Activated CD4-positive, alpha-beta T cell treated with anti-CD3 and anti-CD28 coated beads for 36 hours (primary cell): Measurements from ENCODE around the gene CHD2. TPM values are rescaled to one million over a fixed set of nuclear protein-coding genes. Genes with fewer than 3 reads are reported as not detected.

Experiments used
- ATAC-seq: fragments of 200-7000 bp; cut with Tn5 transposase; one replicate; pipeline ENCODE4 v1.10.0; 2021; ENCODE audit warnings: mild to moderate bottlenecking, moderate library complexity
- CTCF ChIA-PET: fragments of 350-600 bp; sonication (Branson Sonifier 250); formaldehyde crosslinking; loops from one replicate; lab custom pipeline; 2021; ENCODE audit warnings: antibody characterized with exemption; lab: Charles Lee
- POLR2A ChIA-PET: fragments of 350-600 bp; sonication (Branson Sonifier 250); formaldehyde crosslinking; loops from one replicate; lab custom pipeline; 2021; ENCODE audit warnings: antibody characterized with exemption, inconsistent platforms; lab: Charles Lee
- DNase-seq: peaks from one replicate; pipeline ENCODE4 v3.0.0-alpha.2; 2020
- H3K27ac Mint-ChIP-seq: one replicate; pipeline ENCODE4 v1.8.0; 2021; ENCODE audit warnings: mixed read lengths
- H3K27me3 Mint-ChIP-seq: one replicate; pipeline ENCODE4 v1.8.0; 2021; ENCODE audit warnings: mixed read lengths
- H3K36me3 Mint-ChIP-seq: one replicate; pipeline ENCODE4 v1.8.0; 2021; ENCODE audit warnings: low read depth, mixed read lengths
- H3K4me1 Mint-ChIP-seq: one replicate; pipeline ENCODE4 v1.8.0; 2021; ENCODE audit warnings: mixed read lengths
- H3K4me3 Mint-ChIP-seq: one replicate; pipeline ENCODE4 v1.8.0; 2021; ENCODE audit warnings: mild to moderate bottlenecking, moderate library complexity, mixed read lengths
- H3K9me3 Mint-ChIP-seq: one replicate; pipeline ENCODE4 v1.8.0; 2021; ENCODE audit warnings: low read depth, mixed read lengths
- intact Hi-C, 2 experiments: fragments of 100-400 bp; cut with DNase I in 1 of 2; cut with micrococcal nuclease in 1 of 2; formaldehyde crosslinking; loops; one replicate each; pipeline versions ENCODE4 v1.14.2 to v1.15.1; 2022 to 2024; cut with DNase I, micrococcal nuclease
- total RNA-seq, 2 experiments: library from RNA; stranded (reverse); gene quantifications; one replicate each; pipeline ENCODE4 v1.2.3, GENCODE V29; 2021

The CHD2 gene
- total RNA-seq, 2 experiments from 2014 or later: 118 to 149 TPM

DNA sequence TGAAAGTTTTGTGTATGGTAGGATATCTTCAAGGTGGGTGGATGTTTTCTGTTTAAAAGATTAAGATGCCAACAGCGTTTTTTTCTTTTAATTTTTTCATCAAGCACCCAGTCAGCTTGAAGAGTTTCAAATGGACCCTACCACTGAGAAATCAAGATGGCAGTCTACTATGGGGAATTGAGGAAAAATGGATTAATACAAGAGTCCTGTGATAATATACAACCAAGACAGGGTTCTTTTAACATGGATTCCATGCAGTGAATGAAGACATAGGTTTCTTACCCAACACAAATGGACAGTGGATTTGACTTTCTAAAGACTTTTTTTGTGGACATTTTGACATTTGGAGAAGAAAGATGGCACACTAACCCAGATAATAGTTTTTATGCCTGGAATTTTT, 2.5 kb upstream of the CHD2 start:
- peaks cover 83% of the 10 kb centered on the region for H3K36me3 Mint-ChIP-seq
- H3K27me3 Mint-ChIP-seq: no peaks in the 10 kb centered on the region
- POLR2A ChIA-PET: interaction anchor here (1.0 kb wide), 1 partner anchor 15 kb away, joined by 3 read pairs; no protein-coding TSS in a partner anchor
- peak overlapping the region; percentile 38 for H3K4me3 Mint-ChIP-seq
- peak overlapping the region; percentile 85 for H3K27ac Mint-ChIP-seq
- H3K9me3 Mint-ChIP-seq: peaks cover 12% of the 10 kb centered on the region
- no peak for DNase-seq
- intact Hi-C loops: no loop called here
- CTCF ChIA-PET: interaction anchor here (0.7 to 5.9 kb wide), 6 partner anchors 11 to 58 kb away, joined by 3 to 49 read pairs (median 4); no protein-coding TSS in a partner anchor
- no peak for ATAC-seq
- H3K4me1 Mint-ChIP-seq: peaks cover 59% of the 10 kb centered on the region

GRCh38 chr15:92898988-92899582, 1.0 kb upstream of the CHD2 start:
- Mint-ChIP-seq H3K36me3 (peaks cover 84% of the 10 kb centered on the region), H3K4me1 (peaks cover 48% of the 10 kb centered on the region), H3K4me3 (peak overlapping the region; percentile 81), H3K27ac (peak overlapping the region; percentile 79), H3K27me3 (no peaks in the 10 kb centered on the region), H3K9me3 (peaks cover 12% of the 10 kb centered on the region)
- ChIA-PET CTCF (interaction anchor here (1.1 to 9.6 kb wide), 9 partner anchors 10 to 102 kb away, joined by 3 to 80 read pairs (median 11); no protein-coding TSS in a partner anchor), POLR2A (interaction anchor here (0.6 to 5.7 kb wide), 16 partner anchors 9 to 95 kb away, joined by 3 to 111 read pairs (median 5); no protein-coding TSS in a partner anchor)
- DNase-seq (no peak), ATAC-seq (no peak)
- intact Hi-C loops: loop anchor here (1.0 kb wide), 2 partner anchors 8 to 10 kb away; no protein-coding TSS in a partner anchor

- DNase-seq: peak; percentile 39
- Mint-ChIP-seq H3K4me3 (peak overlapping the region; percentile 81), H3K36me3 (peaks cover 84% of the 10 kb centered on the region), H3K27me3 (no peaks in the 10 kb centered on the region), H3K4me1 (peaks cover 43% of the 10 kb centered on the region), H3K9me3 (peaks cover 12% of the 10 kb centered on the region), H3K27ac (peak overlapping the region; percentile 79)
- intact Hi-C loops: loop anchor here (1.0 kb wide), 2 partner anchors 8 to 10 kb away; no protein-coding TSS in a partner anchor
- CTCF ChIA-PET: interaction anchor here (1.1 to 9.6 kb wide), 9 partner anchors 11 to 102 kb away, joined by 3 to 80 read pairs (median 11); no protein-coding TSS in a partner anchor
- ATAC-seq: no peak
- POLR2A ChIA-PET: interaction anchor here (0.6 to 5.7 kb wide), 18 partner anchors 9 to 95 kb away, joined by 3 to 111 read pairs (median 6); no protein-coding TSS in a partner anchor
These were observed 550 bp upstream of the CHD2 start for GRCh38 chr15:92899601-92899947.

DNA sequence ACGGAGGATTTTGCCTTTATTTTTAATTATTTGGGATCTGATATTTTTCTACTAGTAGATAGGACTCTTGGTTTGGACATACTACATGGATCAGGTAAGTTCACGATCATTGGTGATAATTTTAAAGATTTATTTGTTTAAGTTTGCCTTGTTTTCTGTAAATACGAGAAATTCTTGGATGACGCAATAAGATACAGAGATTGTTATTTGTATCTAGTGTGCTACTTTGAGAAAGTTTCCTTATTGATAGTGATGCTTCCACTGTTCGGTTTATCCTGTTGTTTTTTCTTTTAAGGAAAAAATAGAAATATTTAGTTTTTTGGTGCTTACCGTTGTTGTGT, 577 bp downstream of the CHD2 start:
- peaks cover 40% of the 10 kb centered on the region for H3K4me1 Mint-ChIP-seq
- intact Hi-C loops: loop anchor here (1.0 to 10.0 kb wide), 7 partner anchors 14 to 1968 kb away; partner anchors contain the start of genes HDDC3 (in 1 of the 2), MCTP2 (in 1 of the 2) and SLCO3A1 (in 1 of the 2)
- H3K4me3 Mint-ChIP-seq: peak overlapping the region; percentile 81
- H3K27me3 Mint-ChIP-seq: no peaks in the 10 kb centered on the region
- CTCF ChIA-PET: interaction anchor here (0.6 to 9.6 kb wide), 11 partner anchors 12 to 1671 kb away, joined by 3 to 80 read pairs (median 11); no protein-coding TSS in a partner anchor
- peaks cover 86% of the 10 kb centered on the region for H3K36me3 Mint-ChIP-seq
- no peak for ATAC-seq
- peak overlapping the region; percentile 97 for H3K27ac Mint-ChIP-seq
- POLR2A ChIA-PET: interaction anchor here (0.6 to 5.7 kb wide), 14 partner anchors 7 to 830 kb away, joined by 4 to 111 read pairs (median 8); no protein-coding TSS in a partner anchor
- peaks cover 12% of the 10 kb centered on the region for H3K9me3 Mint-ChIP-seq
- DNase-seq: no peak

GRCh38 chr15:92901072-92901761, 1.1 kb downstream of the CHD2 start:
- H3K9me3 Mint-ChIP-seq: peaks cover 12% of the 10 kb centered on the region
- ATAC-seq: no peak
- ChIA-PET POLR2A (interaction anchor here (0.6 to 5.7 kb wide), 9 partner anchors 12 to 829 kb away, joined by 3 to 111 read pairs (median 8); no protein-coding TSS in a partner anchor), CTCF (interaction anchor here (0.6 to 9.6 kb wide), 10 partner anchors 12 to 1671 kb away, joined by 3 to 80 read pairs (median 10); no protein-coding TSS in a partner anchor)
- intact Hi-C loops: loop anchor here (2.0 to 10.0 kb wide), 4 partner anchors 14 to 1969 kb away; partner anchors contain the start of genes HDDC3 (in 1 of the 2), MCTP2 (in 1 of the 2) and SLCO3A1 (in 1 of the 2)
- no peak for DNase-seq
- H3K27ac Mint-ChIP-seq: peak overlapping the region; percentile 97
- peaks cover 87% of the 10 kb centered on the region for H3K36me3 Mint-ChIP-seq
- peaks cover 42% of the 10 kb centered on the region for H3K4me1 Mint-ChIP-seq
- peak overlapping the region; percentile 81 for H3K4me3 Mint-ChIP-seq
- H3K27me3 Mint-ChIP-seq: no peaks in the 10 kb centered on the region

DNA sequence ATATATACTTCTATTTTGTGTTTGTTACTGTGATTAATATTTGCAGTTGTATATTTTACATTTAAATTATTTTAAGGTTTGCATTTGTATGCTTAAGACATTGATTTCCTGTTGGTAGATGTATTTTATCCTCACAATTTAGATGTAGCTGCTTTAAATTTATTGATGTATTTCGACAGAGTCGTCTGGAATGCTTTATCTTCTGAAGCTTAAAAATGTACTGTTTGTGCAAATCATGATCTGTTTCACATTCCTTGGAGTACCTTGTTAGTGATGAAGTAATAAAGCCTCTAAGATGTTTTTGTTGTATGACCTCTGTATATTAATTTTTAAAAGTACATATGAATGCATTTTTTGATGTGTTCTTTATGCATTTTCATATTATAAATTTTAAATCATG, 1.9 kb downstream of the CHD2 start:
- peak overlapping the region; percentile 81 for H3K4me3 Mint-ChIP-seq
- H3K36me3 Mint-ChIP-seq: peaks cover 84% of the 10 kb centered on the region
- H3K27me3 Mint-ChIP-seq: no peaks in the 10 kb centered on the region
- ATAC-seq: no peak
- intact Hi-C loops: loop anchor here (2.0 to 10.0 kb wide), 4 partner anchors 13 to 1970 kb away; partner anchors contain the start of genes HDDC3 (in 1 of the 2), MCTP2 (in 1 of the 2) and SLCO3A1 (in 1 of the 2)
- H3K4me1 Mint-ChIP-seq: peaks cover 42% of the 10 kb centered on the region
- CTCF ChIA-PET: interaction anchor here (0.7 to 9.6 kb wide), 7 partner anchors 10 to 92 kb away, joined by 3 to 80 read pairs (median 8); no protein-coding TSS in a partner anchor
- POLR2A ChIA-PET: interaction anchor here (0.6 to 5.7 kb wide), 3 partner anchors 13 to 93 kb away, joined by 3 to 111 read pairs (median 4); no protein-coding TSS in a partner anchor
- peaks cover 9% of the 10 kb centered on the region for H3K9me3 Mint-ChIP-seq
- DNase-seq: no peak
- peak overlapping the region; percentile 81 for H3K27ac Mint-ChIP-seq

GRCh38 chr15:92902737-92903593, 2.8 kb downstream of the CHD2 start:
- peaks cover 44% of the 10 kb centered on the region for H3K4me1 Mint-ChIP-seq
- H3K27me3 Mint-ChIP-seq: no peaks in the 10 kb centered on the region
- H3K27ac Mint-ChIP-seq: peak overlapping the region; percentile 98
- ATAC-seq (no peak), DNase-seq (no peak)
- peaks cover 79% of the 10 kb centered on the region for H3K36me3 Mint-ChIP-seq
- CTCF ChIA-PET: interaction anchor here (1.2 to 9.6 kb wide), 10 partner anchors 8 to 93 kb away, joined by 3 to 80 read pairs (median 5); no protein-coding TSS in a partner anchor
- H3K4me3 Mint-ChIP-seq: peak overlapping the region; percentile 81
- peaks cover 7% of the 10 kb centered on the region for H3K9me3 Mint-ChIP-seq
- intact Hi-C loops: loop anchor here in 1 of 2 experiments (5.0 to 10.0 kb wide), 3 partner anchors 1048 to 1971 kb away; partner anchors contain the start of genes HDDC3, MCTP2 and SLCO3A1
- POLR2A ChIA-PET: interaction anchor here (1.1 to 5.7 kb wide), 4 partner anchors 10 to 94 kb away, joined by 3 to 111 read pairs (median 8); no protein-coding TSS in a partner anchor

GRCh38 chr15:92903631-92903965, 3.5 kb downstream of the CHD2 start:
- DNase-seq: no peak
- Mint-ChIP-seq H3K4me1 (peaks cover 47% of the 10 kb centered on the region), H3K36me3 (peaks cover 79% of the 10 kb centered on the region), H3K9me3 (peaks cover 7% of the 10 kb centered on the region), H3K4me3 (peak overlapping the region; percentile 81), H3K27ac (peak overlapping the region; percentile 98), H3K27me3 (no peaks in the 10 kb centered on the region)
- POLR2A ChIA-PET: interaction anchor here (1.0 to 5.7 kb wide), 6 partner anchors 10 to 95 kb away, joined by 3 to 111 read pairs (median 5); no protein-coding TSS in a partner anchor
- intact Hi-C loops: loop anchor here in 1 of 2 experiments (5.0 to 10.0 kb wide), 3 partner anchors 1049 to 1971 kb away; partner anchors contain the start of genes HDDC3, MCTP2 and SLCO3A1
- CTCF ChIA-PET: interaction anchor here (1.2 to 9.6 kb wide), 8 partner anchors 9 to 94 kb away, joined by 3 to 80 read pairs (median 6); no protein-coding TSS in a partner anchor
- no peak for ATAC-seq

- peak overlapping the region; percentile 81 for H3K4me3 Mint-ChIP-seq
- intact Hi-C loops: loop anchor here (1.0 to 10.0 kb wide), 7 partner anchors 22 to 1972 kb away; partner anchors contain the start of genes HDDC3 (in 1 of the 2), MCTP2 (in 1 of the 2) and SLCO3A1 (in 1 of the 2)
- H3K4me1 Mint-ChIP-seq: peaks cover 48% of the 10 kb centered on the region
- DNase-seq: peak; percentile 100
- peak overlapping the region; percentile 98 for H3K27ac Mint-ChIP-seq
- peaks cover 77% of the 10 kb centered on the region for H3K36me3 Mint-ChIP-seq
- ChIA-PET CTCF (interaction anchor here (0.8 to 9.6 kb wide), 8 partner anchors 10 to 280 kb away, joined by 3 to 80 read pairs (median 8); no protein-coding TSS in a partner anchor), POLR2A (interaction anchor here (1.0 to 5.7 kb wide), 6 partner anchors 11 to 96 kb away, joined by 3 to 111 read pairs (median 5); no protein-coding TSS in a partner anchor)
- peaks cover 4% of the 10 kb centered on the region for H3K9me3 Mint-ChIP-seq
- no peaks in the 10 kb centered on the region for H3K27me3 Mint-ChIP-seq
- peak; percentile 80 for ATAC-seq
These were observed 4.0 kb downstream of the CHD2 start for GRCh38 chr15:92903966-92904721.
